IPS DF 4.7 (cell line): ENCODE data around the gene C19orf53.
A peak's percentile ranks its signal among the peaks of the same experiment; 100 is the strongest.

Experiments used
- DNase-seq: peaks from one replicate; pipeline ENCODE4 v3.0.0-alpha.2; 2013; ENCODE audit warnings: low spot score; ENCODE audit errors: extremely low read depth

C19orf53 gene

GRCh38 chr19:13795595-13796300 is 21.5 kb downstream of the C19orf53 start:
- DNase-seq = no peak

- no peak for DNase-seq
Observed at GRCh38 chr19:13796301-13797057, 22.2 kb downstream of the C19orf53 start.

GRCh38 chr19:13797058-13797440 is 22.8 kb downstream of the C19orf53 start:
- DNase-seq = no peak

DNA sequence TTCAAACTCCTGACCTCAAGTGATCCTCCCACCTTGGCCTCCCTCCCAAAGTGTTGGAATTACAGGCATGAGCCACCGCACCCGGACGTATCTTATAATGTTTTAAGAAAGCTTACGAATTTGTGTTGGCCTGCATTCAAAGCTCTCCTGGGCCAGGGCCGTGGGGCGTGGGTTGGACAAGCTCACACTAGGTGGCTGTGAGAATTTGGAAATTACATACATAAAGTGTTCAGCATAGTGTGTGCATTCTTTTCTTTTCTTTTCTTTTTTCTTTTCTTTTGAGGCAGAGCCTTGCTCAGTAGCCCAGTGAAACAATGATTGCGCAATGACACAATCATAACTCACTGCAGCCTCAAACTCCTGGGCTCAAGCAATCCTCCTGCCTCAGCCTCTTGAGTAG is 23.6 kb downstream of the C19orf53 start:
- DNase-seq = no peak

GRCh38 chr19:13799669-13800068 is 25.4 kb downstream of the C19orf53 start:
- DNase-seq = no peak

GRCh38 chr19:13803038-13803437 is 28.8 kb downstream of the C19orf53 start:
- no peak for DNase-seq

- no peak for DNase-seq
Observed at GRCh38 chr19:13804830-13805683, 30.8 kb downstream of the C19orf53 start.

DNA sequence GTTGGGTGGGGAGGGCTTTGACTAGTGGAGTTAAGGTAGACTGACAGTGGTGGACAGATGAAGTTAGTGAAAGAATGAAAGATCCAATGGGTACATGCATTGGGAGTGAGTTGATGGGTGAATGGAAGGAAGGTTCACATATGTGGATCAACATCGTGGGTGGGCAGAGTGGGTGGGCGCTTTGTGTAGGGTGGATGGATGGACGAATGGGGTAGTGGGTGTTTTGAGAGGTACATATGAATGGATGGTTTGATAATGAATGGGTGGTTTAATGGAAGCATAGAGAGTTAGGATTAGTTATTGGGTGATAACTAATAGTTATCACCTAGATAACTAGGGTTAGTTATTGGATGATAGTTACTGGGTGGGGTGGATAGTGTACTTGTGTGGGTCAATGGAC is 32.5 kb downstream of the C19orf53 start:
- DNase-seq = no peak

DNA sequence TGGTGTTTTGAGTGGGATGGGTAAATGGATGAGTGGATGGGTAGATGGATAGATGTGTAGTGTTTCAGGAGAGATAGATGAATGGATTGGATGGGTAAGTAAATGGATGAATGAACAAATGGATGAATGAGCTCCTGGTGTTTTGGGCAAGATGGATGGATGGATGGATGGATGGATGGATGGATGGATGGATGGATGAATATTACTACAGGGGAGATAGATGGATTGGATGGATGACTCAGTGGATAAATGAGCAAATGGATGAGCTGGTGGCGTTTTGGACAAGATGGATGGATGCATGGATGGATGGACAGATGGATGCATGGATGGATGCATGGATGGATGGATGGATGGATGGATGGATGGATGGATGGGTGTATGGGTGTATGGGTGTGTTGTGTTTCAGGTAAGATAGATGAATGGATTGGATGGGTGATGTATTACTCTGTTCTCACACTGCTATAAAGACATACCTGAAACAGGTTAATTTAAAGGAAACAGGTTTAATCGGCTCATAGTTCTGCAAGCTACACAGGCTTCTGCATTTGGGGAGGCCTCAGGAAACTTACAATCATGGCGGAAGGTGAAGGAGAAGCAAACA is 33.3 kb downstream of the C19orf53 start:
- no peak for DNase-seq

DNA sequence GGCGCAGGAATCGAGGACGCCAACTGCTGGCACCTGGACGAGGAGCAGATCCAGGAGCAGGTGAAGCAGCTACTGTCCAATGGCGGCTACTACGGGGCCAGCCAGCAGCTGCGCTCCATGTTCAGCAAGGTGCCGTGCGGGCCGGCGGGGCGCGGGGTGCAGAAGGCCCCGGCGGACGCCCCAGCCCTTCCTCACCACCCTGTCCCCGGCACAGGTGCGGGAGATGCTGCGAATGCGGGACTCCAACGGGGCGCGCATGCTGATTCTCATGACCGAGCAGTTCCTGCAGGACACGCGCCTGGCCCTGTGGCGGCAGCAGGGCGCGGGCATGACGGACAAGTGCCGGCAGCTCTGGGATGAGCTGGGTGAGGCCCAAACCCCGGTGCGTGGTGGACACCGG is 34.6 kb downstream of the C19orf53 start:
- no peak for DNase-seq

GRCh38 chr19:13812544-13812943 is 38.3 kb downstream of the C19orf53 start:
- no peak for DNase-seq

GRCh38 chr19:13813147-13813546 is 38.9 kb downstream of the C19orf53 start:
- no peak for DNase-seq

DNA sequence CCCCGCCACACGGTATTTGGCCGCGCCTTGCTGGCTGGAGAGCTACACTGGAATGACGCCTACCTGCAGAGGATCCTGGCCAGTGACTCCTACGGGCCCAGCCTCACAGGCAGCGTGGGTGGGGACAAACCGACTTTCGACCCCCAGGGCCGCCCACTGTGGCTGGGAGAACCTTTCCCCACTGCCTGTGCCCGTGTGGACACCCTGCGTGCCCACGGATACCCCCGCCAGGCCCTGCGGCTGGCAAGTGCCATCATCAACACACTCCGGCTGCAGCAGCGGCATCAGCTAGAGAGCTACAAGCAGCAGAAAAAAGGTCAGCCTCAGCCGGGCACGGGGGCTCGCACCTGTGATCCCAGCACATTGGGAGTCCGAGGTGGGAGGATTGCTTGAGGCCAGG is 40.3 kb downstream of the C19orf53 start:
- no peak for DNase-seq

DNA sequence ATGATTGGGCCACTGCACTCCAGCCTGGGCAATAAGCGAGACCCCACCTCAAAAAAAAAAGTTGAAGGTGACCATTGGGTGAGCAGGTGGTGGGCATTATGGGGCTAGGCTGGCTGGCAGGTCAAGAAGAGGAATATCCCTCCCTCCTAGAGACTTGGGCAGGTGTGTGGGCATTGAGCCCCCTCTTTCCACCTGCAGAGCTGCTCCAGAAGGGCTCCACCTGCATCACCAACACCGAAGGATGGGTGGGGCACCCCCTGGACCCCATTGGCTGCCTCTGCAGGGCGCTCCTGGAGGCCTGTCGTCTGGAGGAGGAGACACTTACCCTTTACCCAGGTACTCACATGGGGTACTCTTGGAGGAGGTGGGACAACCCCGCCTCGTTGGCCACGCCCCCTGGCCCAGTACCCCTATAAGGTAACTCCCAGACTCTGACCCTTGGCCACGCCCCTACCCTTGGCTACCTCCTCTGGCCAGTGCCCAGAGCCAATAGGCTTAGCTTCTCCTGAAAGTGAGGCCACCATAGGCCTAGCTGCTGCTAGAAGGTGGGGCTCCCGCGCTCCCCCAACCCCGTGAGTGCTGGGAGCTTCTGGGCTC is 42.9 kb downstream of the C19orf53 start:
- DNase-seq = peak; percentile 98

DNA sequence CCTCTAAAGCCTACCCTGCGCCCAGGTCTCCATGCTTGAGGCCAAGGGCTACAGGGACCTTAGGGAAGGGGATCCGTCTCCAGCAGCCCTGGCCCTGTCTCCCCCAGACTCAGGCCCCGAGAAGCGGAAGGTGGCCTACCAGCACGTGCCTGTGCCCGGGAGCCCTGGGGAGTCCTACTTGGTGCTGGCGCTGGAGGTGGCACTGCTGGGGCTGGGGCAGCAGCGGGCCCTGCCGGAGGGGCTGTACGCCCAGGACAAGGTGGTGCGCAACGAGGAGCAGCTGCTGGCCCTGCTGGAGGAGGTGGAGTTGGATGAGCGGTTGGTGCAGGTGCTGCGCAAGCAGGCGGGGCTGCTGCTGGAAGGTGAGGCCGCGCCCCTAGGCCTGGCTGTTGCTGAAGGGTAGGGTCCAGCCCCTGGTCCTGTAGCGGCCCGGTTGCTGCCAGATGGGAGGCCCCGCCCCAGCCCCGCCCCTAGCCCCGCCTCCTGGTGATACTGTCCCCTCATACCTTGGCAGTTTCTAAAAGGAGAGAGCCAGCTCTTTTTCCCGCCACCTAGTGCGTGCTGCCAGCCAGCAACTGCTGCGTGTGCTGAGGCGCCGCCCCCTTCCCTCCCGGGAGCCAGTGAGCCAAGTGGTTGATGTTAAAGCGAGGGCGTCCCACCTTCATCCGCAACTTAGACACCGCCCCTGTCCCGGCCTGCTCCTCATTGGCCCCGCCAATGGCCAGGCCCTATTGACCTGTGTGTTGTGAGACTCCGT is 43.5 kb downstream of the C19orf53 start:
- no peak for DNase-seq

DNA sequence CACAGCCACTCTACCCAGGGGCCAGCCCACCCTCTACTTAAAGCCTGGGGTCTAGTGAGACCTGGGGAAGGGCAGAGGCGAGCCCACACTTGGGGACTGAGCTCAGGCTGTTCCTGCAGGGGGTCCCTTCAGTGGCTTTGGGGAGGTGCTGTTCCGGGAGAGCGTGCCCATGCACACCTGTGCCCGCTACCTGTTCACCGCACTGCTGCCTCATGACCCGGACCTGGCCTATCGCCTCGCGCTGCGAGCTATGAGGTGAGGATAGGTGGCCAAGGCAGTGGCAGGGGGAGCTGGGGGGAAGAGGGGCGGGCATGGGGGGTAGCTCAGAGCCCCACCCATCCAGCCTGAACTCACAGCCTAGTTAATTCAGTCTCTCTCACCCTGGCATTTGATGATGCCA is 45.0 kb downstream of the C19orf53 start:
- no peak for DNase-seq

- no peak for DNase-seq
Observed at GRCh38 chr19:13821292-13821691, 47.0 kb downstream of the C19orf53 start.

DNA sequence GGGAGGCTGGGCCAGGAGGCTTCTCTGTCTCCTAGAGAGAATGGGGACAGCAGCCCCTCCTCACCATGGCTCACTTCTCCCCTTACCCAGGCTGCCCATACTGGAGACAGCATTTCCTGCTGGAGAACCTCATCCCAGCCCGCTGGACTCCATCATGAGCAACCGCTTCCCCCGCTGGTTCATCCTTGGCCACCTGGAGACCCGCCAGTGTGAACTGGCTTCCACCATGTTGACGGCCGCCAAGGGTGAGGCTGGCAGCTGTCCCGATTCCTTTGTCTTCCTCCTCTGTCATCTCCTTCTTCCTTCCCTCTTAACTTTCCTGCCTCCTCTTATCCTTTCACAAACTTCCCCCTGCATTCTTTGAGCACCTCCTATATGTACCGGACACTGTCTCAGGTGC is 49.0 kb downstream of the C19orf53 start:
- DNase-seq = no peak

- DNase-seq = no peak
Observed at GRCh38 chr19:13823901-13824300, 49.6 kb downstream of the C19orf53 start.

DNA sequence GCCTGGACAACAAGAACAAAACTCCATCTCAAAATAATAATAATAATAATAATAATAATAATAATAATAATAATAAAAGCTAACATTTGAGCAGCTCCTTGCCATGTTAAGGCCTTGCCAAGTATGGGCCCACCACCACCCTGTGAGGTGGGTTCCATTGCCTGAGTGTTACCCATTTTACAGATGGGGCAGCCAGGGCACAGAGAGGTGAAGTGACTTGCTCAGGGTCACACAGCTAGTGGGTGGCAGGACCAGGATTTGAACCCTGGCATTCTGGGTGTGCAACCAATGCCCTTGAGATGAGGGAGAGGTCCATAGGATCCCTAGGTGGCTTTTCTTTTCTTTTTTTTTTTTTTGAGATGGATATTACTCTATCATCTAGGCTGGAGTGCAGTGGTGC is 50.4 kb downstream of the C19orf53 start:
- DNase-seq = no peak
